HG02571 (cell line): ENCODE results near the gene ZNF772.
"Not testable (repeated sequence)": the region's sequence is repeated elsewhere in the genome, so short reads cannot be mapped to it uniquely, and the experiment has no call there.

Experiments used
- ATAC-seq: cut with Tn5 transposase; IDR thresholded peaks from one replicate; pipeline ENCODE4 v1.9.1; 2021; ENCODE audit warnings: mild to moderate bottlenecking, moderate library complexity; ENCODE audit not compliant: unreplicated experiment

ZNF772 gene

GRCh38 chr19:57477191-57478008 lies at the start of gene ZNF772:
ZNF772 (minus strand) TSS chr19:57477566; CDS start chr19:57477309, 257 bp downstream.
- ATAC-seq, result peak; percentile 78

GRCh38 chr19:57518021-57518420 lies 40.7 kb upstream of the ZNF772 start:
- not testable (repeated sequence) for ATAC-seq

- ATAC-seq, result no peak
These were observed 37.9 kb upstream of the ZNF772 start for GRCh38 chr19:57515255-57515654.

- ATAC-seq, result no peak
These were observed 35.5 kb upstream of the ZNF772 start for GRCh38 chr19:57512845-57513244.

- ATAC-seq, result no peak
These were observed 34.1 kb upstream of the ZNF772 start for GRCh38 chr19:57511484-57511883.

GRCh38 chr19:57506163-57506562 lies 28.8 kb upstream of the ZNF772 start:
- ATAC-seq, result no peak

- not testable (repeated sequence) for ATAC-seq
These were observed 23.0 kb upstream of the ZNF772 start for GRCh38 chr19:57500400-57500799.

- ATAC-seq, result peak; percentile 98
These were observed 22.5 kb upstream of the ZNF772 start, which contains the start of gene ZNF773 for GRCh38 chr19:57499680-57500395. ZNF773 (plus strand) TSS chr19:57499938; CDS start chr19:57500081, 143 bp downstream.

GRCh38 chr19:57499332-57499679 lies 21.9 kb upstream of the ZNF772 start:
- ATAC-seq, result not testable (repeated sequence)

GRCh38 chr19:57488299-57488644 lies 10.9 kb upstream of the ZNF772 start:
- peak; percentile 19 for ATAC-seq

- peak; percentile 90 for ATAC-seq
These were observed 10.3 kb upstream of the ZNF772 start, which contains the start of gene ZNF419 for GRCh38 chr19:57487477-57488298. ZNF419 (plus strand) TSS chr19:57487750; CDS start chr19:57487951, 201 bp downstream.

GRCh38 chr19:57473646-57474045 lies 3.7 kb downstream of the ZNF772 start:
- ATAC-seq, result no peak

- ATAC-seq, result no peak
These were observed 10.9 kb downstream of the ZNF772 start for GRCh38 chr19:57466489-57466888.

- no peak for ATAC-seq
These were observed 11.5 kb downstream of the ZNF772 start for GRCh38 chr19:57465680-57466381.

GRCh38 chr19:57452307-57452706 lies 25.1 kb downstream of the ZNF772 start:
- ATAC-seq, result no peak

- ATAC-seq, result no peak
These were observed 34.2 kb downstream of the ZNF772 start for GRCh38 chr19:57443121-57443696.

GRCh38 chr19:57441979-57442752 lies 35.2 kb downstream of the ZNF772 start:
- no peak for ATAC-seq

GRCh38 chr19:57438925-57439324 lies 38.4 kb downstream of the ZNF772 start:
- ATAC-seq, result no peak

GRCh38 chr19:57437931-57438330 lies 39.4 kb downstream of the ZNF772 start:
- ATAC-seq, result no peak
